Measurements from ENCODE around the gene C20orf96. TPM values are rescaled to one million over a fixed set of nuclear protein-coding genes. Genes with fewer than 3 reads are reported as not detected.

Gene C20orf96
- total RNA-seq, 1 donor from 2014 or later = 10.8 TPM

DNA sequence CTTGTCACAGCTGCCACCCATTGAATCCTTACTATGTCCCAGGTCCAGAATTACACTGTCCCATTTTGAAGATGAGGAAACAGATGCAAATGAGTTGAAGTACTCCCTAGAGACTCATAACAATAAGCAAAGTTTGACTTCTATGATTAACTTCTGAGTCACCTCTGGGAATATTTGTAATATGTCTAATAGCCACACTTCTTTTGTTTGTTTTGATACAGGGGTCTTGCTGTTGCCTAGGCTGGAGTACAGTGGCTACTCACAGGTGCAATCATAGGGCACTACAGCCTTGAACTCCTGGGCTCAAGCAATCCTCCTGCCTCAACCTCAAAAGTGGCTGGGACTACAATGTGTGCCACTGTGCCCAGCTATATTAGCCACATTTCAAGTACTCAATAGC, 23.4 kb upstream of the C20orf96 start:
- Mint-ChIP-seq H3K9me3 (ENCODE audit: low read depth) (no peaks in the 10 kb centered on the region), H3K36me3 (ENCODE audit: low read depth) (peaks cover 1% of the 10 kb centered on the region), H3K4me1 (ENCODE audit: low read depth) (peaks cover 21% of the 10 kb centered on the region), H3K27ac (ENCODE audit: unreplicated experiment) (no peak overlapping the region), H3K4me3 (ENCODE audit: unreplicated experiment) (no peak overlapping the region), H3K27me3 (ENCODE audit: low read depth) (no peaks in the 10 kb centered on the region)
- DNase-seq (ENCODE audit: low spot score) = no peak
- TF ChIP-seq, protein P1, sequence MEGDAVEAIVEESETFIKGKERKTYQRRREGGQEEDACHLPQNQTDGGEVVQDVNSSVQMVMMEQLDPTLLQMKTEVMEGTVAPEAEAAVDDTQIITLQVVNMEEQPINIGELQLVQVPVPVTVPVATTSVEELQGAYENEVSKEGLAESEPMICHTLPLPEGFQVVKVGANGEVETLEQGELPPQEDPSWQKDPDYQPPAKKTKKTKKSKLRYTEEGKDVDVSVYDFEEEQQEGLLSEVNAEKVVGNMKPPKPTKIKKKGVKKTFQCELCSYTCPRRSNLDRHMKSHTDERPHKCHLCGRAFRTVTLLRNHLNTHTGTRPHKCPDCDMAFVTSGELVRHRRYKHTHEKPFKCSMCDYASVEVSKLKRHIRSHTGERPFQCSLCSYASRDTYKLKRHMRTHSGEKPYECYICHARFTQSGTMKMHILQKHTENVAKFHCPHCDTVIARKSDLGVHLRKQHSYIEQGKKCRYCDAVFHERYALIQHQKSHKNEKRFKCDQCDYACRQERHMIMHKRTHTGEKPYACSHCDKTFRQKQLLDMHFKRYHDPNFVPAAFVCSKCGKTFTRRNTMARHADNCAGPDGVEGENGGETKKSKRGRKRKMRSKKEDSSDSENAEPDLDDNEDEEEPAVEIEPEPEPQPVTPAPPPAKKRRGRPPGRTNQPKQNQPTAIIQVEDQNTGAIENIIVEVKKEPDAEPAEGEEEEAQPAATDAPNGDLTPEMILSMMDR (IDR thresholded peaks at IDR 0.05) = no peak

DNA sequence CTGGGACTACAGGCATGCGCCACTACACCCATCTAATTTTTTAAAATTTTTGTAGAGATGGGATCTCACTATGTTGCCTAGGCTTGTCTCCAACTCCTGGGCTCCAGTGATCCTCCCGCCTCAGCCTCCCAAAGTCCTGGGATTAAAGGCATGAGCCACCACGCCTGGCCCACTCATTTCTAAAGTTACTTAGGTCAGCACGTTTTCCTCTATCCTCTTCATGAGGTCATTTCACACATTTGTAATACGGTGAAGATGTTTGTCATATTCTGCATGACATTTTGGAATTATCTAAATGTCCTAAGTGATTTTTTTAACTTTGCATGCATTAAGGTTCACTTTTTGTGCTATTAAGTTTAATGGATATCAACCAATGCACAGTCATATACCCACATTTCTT, 22.9 kb upstream of the C20orf96 start:
- no peak overlapping the region for H3K4me3 Mint-ChIP-seq (ENCODE audit: unreplicated experiment)
- no peak for DNase-seq (ENCODE audit: low spot score)
- peaks cover 1% of the 10 kb centered on the region for H3K36me3 Mint-ChIP-seq (ENCODE audit: low read depth)
- H3K27ac Mint-ChIP-seq (ENCODE audit: unreplicated experiment) = no peak overlapping the region
- H3K9me3 Mint-ChIP-seq (ENCODE audit: low read depth) = no peaks in the 10 kb centered on the region
- no peaks in the 10 kb centered on the region for H3K27me3 Mint-ChIP-seq (ENCODE audit: low read depth)
- H3K4me1 Mint-ChIP-seq (ENCODE audit: low read depth) = peaks cover 25% of the 10 kb centered on the region
- TF ChIP-seq, protein P1 (IDR thresholded peaks at IDR 0.05) = no peak

DNA sequence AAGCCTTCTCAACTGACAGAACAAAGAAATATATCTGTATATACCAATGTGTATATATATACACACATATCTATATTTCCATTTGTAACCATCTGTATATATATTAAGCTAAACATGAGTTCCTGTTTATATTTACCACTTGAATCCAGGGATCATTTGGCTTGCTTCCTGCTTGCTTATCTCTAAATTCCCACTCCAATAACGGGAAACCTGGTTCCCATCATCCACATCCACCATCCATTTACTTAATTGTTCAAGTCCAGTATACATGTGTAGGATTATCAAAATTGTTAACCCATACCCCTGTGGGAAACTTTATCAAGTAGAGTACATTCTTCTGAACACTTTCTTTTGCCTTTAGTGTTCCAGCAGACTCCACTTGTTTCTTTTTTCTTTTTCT, 22.3 kb upstream of the C20orf96 start:
- Mint-ChIP-seq H3K4me1 (ENCODE audit: low read depth) (peaks cover 30% of the 10 kb centered on the region), H3K27me3 (ENCODE audit: low read depth) (no peaks in the 10 kb centered on the region), H3K9me3 (ENCODE audit: low read depth) (no peaks in the 10 kb centered on the region), H3K27ac (ENCODE audit: unreplicated experiment) (no peak overlapping the region), H3K4me3 (ENCODE audit: unreplicated experiment) (no peak overlapping the region), H3K36me3 (ENCODE audit: low read depth) (peaks cover 1% of the 10 kb centered on the region)
- TF ChIP-seq, protein P1 (IDR thresholded peaks at IDR 0.05) = no peak
- no peak for DNase-seq (ENCODE audit: low spot score)

DNA sequence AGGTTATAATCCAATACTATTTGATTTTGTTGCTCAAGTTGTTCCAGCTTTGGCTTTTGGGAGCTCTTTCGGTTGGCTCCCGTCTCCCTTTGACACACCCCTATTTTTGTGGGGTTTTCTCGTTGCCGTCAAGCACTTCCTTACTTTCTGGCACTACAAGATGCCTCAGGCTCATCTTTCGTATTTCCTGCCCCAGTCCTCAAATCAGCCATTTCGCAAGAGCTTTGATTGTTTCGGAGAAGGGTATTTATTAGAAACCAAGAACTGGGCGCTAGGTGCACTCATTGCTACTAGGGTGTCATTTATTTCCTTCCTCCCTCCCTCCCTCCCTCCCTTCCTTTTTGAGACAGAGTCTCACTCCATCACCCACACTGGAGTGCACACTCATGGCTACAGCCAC, 21.5 kb upstream of the C20orf96 start:
- no peak for DNase-seq (ENCODE audit: low spot score)
- H3K4me1 Mint-ChIP-seq (ENCODE audit: low read depth) = peaks cover 30% of the 10 kb centered on the region
- no peak overlapping the region for H3K4me3 Mint-ChIP-seq (ENCODE audit: unreplicated experiment)
- no peaks in the 10 kb centered on the region for H3K27me3 Mint-ChIP-seq (ENCODE audit: low read depth)
- no peaks in the 10 kb centered on the region for H3K9me3 Mint-ChIP-seq (ENCODE audit: low read depth)
- no peak overlapping the region for H3K27ac Mint-ChIP-seq (ENCODE audit: unreplicated experiment)
- TF ChIP-seq, protein P1 (IDR thresholded peaks at IDR 0.05) = no peak
- peaks cover 1% of the 10 kb centered on the region for H3K36me3 Mint-ChIP-seq (ENCODE audit: low read depth)

DNA sequence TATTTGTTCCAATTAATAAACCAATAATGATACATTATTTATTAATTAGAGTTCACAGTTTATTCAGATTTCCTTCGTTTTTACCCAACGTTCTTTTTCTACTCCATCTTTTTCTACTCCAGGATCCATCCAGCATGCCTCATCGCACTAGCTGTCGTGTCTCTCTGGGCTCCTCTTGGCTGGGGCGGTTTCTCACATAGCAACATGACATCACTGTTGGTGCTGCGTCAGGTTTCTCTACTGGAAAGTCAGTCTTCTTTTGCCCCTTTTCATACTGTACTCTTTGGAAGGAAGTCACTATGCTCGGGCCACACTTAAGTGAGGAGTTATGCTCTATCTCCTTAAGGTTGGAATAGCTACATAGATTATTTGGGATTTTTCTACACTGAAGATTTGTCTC, 21.1 kb upstream of the C20orf96 start:
- Mint-ChIP-seq H3K4me1 (ENCODE audit: low read depth) (peaks cover 30% of the 10 kb centered on the region), H3K27ac (ENCODE audit: unreplicated experiment) (no peak overlapping the region), H3K36me3 (ENCODE audit: low read depth) (peaks cover 1% of the 10 kb centered on the region), H3K9me3 (ENCODE audit: low read depth) (no peaks in the 10 kb centered on the region), H3K27me3 (ENCODE audit: low read depth) (no peaks in the 10 kb centered on the region), H3K4me3 (ENCODE audit: unreplicated experiment) (no peak overlapping the region)
- no peak for DNase-seq (ENCODE audit: low spot score)
- TF ChIP-seq, protein P1 (IDR thresholded peaks at IDR 0.05) = no peak
